ENCODE measurements around the gene UBE3A.
A peak's percentile ranks its signal among the peaks of the same experiment; 100 is the strongest.
"Not testable (repeated sequence)": the region's sequence is repeated elsewhere in the genome, so short reads cannot be mapped to it uniquely, and the experiment has no call there.

The UBE3A gene

DNA sequence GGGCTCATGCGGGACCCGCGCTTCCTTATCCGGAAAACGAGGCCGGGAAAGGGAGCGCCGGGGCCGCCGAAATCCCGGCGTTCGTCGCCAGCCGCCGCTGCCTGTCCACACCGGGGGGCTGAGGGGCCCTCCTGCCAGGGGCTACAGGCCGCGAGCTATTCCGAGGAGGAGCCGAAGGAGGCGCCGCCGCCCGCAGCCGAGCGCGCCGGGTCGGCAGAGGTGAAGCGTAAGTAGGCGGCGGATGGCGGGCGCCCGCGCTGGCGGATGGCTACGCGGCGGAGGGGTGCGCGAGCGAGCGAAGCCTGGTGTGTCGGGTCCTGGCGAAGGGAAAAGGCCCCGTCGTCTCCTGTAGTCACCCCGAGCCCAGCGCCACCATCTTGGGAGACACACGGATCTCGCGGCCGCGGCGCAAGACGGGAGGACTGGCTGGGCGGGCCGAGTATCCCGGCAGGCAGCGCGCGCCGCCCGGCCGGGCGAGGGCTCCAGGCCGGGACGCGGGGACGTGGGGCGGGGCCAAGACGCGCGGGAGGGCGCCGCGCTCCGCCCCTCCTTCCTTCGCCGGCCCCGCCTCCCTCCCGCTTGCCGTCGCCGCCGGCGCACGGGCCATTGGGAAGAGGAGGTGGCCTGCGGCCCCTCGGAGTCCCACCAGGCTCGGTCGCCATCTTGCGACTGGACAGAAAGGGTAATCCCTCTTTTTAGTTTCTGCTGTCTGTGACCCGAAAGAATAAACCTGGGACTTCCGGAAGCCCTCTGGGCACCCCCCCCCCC is at the start of gene UBE3A:
Gene UBE3A, minus strand, starts transcription at position 424 of the 768 bp plus-strand sequence. CDS start 29,917 bp downstream, outside the sequence.
- DNase-seq (ENCODE audit: low read depth), result peak; percentile 85

DNA sequence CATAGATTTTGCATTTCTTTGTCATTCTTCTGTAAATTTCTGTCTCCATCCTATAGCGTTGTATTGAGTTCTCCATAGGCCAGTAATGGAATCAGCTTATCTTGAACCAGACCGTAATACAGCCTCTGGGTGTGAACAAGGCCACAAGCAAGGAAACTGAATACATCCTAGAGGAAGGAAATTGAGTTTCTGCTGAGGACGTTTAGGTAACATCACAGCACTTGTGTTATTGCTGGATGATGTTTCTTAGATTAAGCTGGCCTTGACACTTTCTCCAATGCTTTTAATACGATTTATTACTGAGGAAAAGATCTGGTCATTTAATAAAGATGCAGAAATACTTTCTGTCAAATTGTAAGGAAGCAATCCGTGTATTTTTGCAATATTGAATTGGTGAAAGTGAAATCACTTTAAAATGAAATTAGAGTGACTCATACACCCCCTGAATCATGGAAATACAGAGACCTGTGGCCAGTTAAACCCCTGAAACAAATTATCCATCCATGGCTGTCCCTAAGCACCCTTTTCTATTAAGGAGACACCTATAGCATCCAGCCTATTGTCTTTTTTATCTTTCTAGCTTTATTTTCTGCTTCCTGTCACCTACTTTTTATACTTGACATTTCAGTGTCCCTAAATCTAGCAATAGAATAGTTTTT is 48.5 kb upstream of the UBE3A start:
- no peak for DNase-seq (ENCODE audit: low read depth)

DNA sequence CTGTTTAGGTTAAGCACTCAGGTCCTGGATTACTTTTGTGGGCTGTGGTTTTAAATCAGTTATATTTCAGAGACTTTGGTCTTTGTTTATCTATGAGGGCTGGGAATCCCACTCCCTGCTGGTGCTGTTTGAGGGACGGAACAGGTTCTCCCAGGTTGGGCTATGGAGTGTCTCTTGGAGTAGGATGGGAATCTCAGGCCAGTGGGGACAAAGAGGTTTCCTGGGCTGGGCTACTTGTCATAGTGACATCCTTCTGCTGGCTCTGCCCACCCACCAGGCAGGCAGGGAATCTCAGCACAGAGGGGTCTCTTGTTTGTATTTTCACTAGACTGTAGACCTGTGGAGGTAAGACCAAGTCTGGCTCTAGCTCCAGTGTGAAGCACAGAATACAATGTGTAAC is 47.2 kb upstream of the UBE3A start:
- DNase-seq (ENCODE audit: low read depth), result no peak

DNA sequence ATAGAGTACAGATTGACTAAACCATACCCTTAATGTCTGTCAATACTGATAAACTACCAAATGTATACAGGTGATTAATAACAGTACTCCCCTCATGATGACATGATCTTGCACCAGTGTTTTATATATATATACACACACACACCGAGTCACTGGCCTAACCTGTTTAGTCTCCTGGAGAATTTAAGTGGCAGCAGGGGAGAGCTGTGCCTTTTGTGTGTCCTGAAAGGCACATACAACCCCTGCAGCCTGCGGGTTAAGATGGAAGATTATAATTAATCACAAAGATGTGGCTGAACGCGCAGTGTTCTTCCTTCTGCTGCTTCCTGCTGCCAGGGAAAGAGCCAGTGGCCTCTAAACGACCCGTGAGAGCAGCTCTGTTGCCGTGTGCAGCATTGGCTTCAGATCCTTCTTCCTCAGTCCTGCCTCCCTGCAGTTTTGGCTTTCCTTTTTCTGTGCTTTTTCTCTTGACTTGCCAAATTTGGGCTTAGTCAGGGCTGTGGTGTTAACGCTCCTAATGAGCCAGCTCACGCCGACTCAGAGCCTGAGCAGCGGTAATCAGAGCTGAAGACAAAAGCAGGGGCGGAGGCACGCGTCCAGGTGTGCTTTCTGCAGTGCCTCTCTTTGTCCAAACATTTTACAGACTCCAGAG is 42.5 kb upstream of the UBE3A start:
- no peak for DNase-seq (ENCODE audit: low read depth)

DNA sequence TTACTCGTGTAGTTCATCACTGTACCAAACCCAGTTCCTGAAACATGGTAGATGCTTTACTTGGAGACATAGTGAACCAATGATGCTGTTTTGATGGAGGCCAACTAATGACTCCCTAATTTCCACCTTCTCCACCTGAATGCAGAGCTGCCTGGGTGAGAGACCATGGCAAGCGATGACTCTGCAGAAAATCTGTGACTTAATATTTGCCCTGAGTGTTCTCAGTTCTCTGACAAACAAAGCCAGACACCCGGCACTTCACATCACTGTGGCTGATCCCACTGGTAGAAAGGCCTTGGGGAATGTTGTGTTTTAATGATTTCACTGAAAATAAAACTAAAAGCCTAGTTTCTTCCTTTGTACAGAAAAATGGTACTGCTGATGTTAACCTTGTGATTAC is 39.5 kb upstream of the UBE3A start:
- no peak for DNase-seq (ENCODE audit: low read depth)

DNA sequence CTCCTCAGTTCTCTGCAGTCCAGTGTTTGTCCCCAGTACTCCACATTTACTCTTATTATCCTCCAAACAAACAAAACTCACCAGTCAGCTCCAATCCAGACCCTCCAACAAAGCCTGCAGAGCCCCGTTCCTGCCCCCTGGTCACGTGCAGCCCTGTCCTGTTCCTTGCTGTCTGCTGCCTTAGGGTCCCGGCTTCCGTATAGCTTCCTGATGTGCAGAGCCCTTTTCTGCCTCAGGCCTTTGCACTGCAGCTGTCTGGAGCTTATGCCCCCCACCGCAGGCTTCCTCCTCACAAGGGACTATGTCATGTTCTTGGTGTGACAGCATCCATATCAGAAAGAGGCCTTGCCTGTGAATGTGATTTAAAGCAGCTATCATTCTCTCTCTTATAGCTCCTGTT is 39.0 kb upstream of the UBE3A start:
- DNase-seq (ENCODE audit: low read depth), result no peak

DNA sequence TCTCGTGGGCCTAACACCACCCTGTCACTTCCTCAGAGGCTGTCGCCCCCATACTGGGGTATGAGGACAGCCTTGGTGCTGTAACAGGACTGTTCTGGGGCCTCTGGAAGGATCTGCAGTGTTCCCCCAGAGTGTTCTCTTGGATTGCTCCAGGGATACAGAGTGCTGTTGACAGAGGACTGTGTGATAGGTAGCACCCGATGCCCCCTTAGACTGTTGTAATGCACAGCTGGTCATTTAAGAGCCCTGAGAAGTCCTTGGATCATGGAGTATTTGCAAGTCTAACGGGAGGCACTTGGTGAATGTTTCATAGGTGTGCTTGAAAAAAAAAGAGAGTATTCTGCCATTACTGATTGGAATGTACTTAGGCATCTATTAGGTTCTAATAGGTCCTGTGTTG is 35.4 kb upstream of the UBE3A start:
- no peak for DNase-seq (ENCODE audit: low read depth)

DNA sequence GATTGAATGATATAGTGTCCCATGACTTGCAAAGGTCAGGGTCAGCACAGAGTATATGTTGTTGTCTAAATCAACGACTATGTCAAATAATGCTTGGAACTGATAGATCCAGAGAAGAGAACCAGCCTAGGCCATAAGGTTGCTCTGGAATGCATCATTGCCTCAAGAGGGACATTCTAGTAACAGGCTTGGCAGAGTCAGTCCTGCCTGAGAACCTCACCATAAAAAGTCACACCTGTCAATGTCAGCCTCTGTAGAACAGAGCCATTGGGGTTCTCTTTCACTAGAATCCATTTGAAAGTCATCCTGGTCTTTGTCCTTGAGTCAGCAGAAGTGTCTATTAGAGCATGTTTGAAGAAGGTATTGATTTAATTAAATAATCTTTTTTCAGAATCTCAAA is 31.4 kb upstream of the UBE3A start:
- DNase-seq (ENCODE audit: low read depth), result no peak

DNA sequence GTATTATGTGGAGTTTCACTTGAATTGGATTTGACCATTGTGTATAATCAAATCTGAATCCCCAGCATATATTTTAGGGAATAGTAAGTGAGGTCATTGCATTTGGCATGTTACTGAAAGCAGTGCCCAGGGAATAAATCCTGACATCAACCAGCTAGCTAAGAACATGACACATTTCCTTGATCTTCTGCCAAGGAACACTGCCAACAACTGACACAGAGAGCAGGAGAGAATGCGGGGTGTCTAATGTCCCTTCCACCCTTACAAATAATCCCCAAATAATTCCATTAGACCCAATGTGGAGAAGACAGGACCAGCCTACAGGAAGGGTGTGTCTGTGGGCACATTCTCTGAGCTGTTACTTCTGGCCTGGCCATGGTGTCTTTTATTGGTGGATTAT is 30.6 kb upstream of the UBE3A start:
- peak; percentile 33 for DNase-seq (ENCODE audit: low read depth)

DNA sequence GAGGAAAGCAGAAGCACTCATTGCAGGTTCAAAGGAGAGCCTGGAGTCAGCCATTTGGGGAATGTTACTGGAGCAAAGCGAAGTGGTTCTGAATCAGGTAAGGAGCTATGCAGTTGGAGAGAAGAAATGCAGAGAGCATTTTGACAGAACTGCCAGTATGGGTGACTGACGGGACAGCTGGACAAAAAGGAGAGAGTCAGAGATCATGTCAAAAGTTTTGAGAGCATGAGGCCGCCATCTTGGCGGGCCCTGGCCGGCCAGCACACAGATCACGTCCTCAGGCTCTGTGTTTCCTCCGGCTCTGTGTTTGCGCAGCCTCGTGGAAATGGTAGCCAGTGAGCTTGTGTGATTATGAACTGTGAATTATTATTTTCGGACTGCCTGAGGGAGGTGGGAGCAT is 29.8 kb upstream of the UBE3A start:
- no peak for DNase-seq (ENCODE audit: low read depth)

DNA sequence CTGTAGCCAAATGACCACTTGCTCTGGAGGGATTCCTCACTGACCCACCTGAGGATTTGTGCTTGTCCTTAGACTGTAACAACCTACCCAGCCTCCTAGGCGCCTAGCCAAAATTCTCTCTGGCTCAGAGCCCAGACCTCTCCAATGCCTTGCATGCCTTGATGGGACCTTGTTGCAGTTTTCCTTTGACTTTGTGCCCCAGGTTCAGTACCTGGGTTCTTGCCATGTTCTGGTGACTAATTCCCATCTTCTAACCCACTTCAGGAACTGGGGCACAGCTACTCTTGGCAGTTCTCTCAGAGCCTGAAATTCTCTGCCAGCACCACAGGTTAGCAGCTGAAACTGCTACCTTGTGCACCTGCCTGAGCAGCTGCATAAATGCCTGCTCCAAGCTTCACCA is 27.0 kb upstream of the UBE3A start:
- no peak for DNase-seq (ENCODE audit: low read depth)

DNA sequence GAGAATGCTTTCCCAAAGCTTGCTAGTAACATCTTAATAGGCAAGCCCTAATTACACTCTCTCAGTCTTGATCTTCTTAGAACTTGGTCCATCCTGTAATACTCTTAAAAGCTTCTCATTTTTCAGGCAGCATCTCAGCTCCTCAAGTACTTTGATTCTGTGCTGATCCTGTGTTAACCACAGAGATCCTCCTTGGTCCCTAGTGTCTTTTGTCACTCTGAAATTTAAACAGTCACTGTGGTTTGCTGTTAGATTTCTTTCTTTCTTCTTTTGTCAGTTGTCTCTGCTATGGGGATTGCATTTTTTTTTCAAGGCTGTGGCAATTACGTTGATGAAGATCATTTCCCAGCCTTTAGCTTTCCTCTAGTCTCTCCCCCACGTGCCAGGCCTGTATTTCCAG is 26.0 kb upstream of the UBE3A start:
- no peak for DNase-seq (ENCODE audit: low read depth)

DNA sequence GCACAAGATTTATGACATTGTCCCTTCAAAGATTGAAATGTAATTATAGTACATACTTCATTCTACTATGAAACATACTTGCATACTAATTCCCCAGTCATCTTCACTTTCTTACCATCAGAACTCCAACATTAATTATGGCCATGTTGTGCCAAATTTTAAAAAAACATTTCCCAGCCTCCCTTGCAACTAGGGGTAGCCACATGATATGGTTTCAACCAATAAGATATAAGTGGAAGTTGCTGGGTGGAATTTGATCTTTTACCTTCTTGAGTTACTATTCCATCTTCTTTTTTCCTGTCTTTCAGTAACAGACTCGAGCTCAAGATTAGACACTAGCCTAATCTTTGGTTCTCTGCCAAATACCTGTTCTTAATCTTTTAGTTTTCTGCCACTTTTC is 25.6 kb upstream of the UBE3A start:
- DNase-seq (ENCODE audit: low read depth), result no peak

DNA sequence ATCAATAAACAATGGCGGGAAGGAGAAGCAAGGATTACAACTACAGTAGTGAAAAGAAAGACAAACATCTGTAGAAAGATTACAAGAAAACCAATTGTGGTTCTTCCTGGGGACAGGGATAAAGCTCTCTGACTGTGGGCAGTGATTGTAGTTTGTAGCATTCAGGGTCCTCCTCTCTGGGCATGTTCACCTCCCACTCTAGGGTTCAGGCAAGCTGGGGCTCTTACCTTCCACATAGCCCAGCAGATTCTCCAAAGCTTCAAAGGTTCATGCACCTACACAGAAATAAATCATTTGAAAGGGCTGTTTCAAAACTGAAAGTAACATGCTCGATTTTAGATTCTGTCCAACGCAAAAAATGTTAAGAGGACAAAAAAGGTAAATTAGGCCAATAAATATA is 17.4 kb upstream of the UBE3A start:
- no peak for DNase-seq (ENCODE audit: low read depth)

DNA sequence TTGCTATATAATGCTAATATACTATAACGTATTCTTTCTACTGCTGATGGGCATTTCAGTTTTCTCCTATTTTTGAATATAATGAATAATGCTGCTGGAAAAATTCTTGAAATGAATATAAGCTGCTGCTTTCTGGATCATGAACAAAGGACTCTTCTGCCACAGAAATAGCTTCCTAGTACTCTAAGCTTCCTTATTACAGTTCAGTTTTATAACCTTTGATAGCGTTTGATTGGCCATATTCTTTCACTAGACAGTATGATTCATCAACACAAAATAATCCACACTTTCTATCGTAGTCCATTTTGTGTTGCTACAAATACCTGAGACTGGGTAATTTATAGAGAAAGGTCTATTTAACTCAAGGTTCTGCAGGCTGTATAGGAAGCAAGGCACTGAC is 16.4 kb upstream of the UBE3A start:
- DNase-seq (ENCODE audit: low read depth), result no peak

DNA sequence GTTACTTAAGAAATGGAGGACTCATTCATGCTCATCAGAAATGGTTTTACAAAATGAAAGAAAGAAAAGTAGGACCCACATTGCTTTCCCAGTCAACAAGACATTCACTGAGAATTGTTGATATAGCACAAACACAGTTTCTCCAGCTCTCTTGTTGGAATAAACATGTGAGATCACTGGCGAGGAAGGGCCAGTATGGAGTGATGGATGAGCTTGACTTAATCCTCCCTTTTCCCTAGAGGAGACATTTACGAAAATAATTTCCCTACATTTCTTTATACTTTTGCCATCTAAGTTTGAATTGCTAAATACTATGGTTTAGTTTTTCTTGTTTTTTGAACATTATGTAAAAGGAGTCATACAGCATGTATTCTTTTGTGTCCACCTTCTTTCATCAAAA is 15.9 kb upstream of the UBE3A start:
- DNase-seq (ENCODE audit: low read depth), result no peak

DNA sequence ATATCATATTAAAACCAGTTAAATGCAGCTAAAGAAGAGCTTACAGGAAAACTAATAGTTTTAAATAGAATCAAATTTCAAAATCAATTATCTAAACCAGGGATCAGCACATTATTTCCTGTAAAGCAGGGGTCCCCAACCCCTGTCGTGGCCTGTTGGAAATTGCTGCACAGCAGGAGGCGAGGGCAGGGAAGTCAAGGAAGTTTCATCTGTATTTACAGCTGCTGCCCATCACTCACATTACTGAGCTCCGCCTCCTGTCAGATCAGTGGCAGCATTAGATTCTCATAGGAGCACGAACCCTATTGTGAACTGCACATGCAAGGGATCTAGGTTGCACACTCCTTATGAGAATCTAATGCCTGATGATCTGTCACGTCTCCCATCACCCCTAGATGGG is 14.4 kb upstream of the UBE3A start:
- DNase-seq (ENCODE audit: low read depth), result not testable (repeated sequence)

DNA sequence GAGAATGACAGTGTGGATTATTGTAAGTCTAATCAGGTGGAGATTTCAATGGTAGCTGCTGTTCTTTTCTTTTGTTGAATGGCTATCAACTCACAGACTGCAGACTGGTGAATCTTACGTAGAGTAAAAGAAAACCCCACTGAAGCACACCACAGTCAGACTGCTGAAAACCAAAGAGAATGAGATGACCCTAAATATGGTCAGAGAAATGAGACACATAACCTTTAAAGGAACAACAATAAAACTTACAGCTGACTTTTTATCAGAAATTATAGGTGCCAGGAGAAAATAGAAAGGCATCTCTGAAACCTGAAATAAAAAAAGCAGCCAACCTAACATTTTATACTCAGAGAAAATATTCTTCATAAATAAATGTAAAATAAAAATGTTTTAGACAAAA is 12.7 kb upstream of the UBE3A start:
- no peak for DNase-seq (ENCODE audit: low read depth)

DNA sequence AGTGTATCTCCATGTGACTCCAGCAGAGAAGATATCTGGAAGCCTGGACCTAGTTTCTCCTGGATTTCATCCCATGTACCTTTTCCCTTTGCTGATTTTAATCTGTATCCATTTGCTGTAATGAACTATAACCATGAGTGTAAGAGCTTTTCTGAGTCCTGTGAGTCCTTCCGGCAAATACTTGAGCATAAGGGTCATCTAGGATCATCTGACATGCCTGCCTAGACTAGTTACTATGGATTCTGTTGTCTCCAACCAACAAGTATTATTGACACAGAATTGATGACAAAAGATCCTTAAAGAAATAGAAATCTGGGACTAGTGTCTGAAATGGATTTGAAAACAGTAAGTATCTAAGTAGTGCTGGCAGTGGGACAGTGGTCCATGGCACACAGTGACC is 11.3 kb upstream of the UBE3A start:
- no peak for DNase-seq (ENCODE audit: low read depth)

DNA sequence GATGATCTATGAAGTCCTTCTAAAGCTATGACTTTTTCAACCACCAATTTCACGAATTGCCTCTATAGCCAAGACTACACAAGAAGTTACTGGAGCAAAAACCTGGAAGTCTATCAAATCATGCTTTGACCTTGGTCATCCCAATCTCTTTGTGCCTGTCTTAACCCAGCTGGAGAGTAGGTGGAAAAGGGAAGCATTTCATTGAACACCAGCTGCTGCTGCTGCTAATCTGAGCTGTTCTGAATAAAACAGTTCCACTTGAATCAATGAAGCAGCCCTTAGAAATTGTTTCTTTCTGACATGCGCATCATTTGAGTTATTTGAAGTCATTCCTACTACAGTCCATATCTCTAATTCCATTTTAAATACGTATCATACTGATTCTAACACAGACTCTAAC is 7.3 kb upstream of the UBE3A start:
- DNase-seq (ENCODE audit: low read depth), result no peak

DNA sequence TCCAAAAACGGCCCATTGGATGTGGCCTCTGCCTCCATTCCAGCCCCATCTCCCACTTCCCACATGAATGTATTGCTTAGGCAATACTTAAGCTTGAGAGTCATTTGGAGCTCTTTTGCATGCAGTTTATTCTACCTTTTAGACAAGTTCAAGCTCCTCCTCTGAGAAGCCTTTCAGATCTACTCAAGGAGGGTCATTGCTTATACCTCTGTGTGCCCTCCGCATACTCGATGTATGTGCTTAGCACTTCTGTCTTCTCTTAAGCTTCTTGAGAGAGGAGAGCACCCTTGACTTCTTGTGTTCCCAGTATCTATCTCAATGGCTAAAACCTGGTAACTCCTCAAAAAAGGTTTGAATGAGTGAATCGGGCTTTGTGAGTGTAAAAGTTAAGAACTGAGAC is 6.6 kb upstream of the UBE3A start:
- DNase-seq (ENCODE audit: low read depth), result no peak

DNA sequence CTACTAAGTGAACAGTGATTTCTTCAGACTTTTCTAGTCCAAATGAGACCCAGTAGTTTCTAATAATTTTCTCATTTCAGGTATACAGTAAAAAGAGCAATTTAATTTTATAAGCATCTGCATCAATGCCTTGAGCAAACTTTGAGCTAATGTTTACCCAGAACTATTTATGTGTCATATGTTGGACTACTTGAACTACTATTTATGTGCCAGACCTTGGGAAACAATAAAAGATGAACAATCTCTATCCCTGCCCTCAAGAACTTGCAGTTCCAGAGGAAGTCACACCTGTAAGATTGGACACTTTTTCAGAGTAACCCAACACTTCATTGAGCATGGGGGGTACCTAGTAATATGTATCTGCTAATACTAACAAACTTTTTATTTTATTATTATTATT is 2.3 kb upstream of the UBE3A start:
- DNase-seq (ENCODE audit: low read depth), result no peak

DNA sequence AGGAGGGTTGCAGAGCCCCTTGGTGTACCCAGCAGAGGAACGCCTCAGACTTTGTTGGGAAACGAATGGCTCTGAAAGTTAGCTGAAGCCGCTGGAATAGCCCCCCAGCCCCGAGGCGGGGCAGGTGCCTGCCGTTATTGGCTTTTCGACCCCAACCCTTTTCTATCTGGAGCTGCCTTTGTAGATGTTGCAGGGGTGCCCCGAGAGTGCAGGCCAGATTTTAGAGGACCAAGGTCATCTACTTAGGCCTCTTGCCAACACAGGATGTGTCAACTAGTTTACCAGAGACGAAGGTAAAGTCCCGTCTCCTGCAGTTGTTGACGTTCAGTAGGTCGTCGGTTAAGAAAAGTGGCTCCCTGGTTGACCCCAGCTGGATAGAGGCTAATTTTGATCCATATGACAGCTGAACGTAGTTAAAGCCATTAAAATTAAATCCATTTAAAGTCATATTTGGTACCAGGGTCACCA is 579 bp upstream of the UBE3A start:
- DNase-seq (ENCODE audit: low read depth), result no peak

All from stromal cell of bone marrow (primary cell).